Measurements from ENCODE around the gene CXCL11.
"Not testable (repeated sequence)": the region's sequence is repeated elsewhere in the genome, so short reads cannot be mapped to it uniquely, and the experiment has no call there.

DNA sequence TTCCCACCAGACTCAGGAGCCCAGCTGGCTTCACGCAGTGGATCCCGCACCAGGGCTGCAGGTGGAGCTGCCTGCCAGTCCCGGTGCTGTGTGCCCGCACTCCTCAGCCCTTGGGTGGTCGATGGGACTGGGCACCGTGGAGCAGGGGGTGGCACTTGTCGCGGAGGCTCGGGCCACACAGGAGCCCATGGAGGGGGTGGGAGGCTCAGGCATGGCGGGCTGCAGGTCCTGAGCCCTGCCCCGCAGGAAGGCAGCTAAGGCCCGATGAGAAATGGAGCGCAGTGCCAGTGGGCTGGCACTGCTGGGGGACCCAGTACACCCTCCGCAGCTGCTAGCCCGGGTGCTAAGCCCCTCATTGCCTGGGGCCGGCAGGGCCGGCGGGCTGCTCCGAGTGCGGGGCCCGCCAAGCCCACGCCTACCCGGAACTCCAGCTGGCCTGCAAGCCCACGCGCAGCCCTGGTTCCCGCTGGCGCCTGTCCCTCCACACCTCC, 14.7 kb upstream of the CXCL11 start:
- TF ChIP-seq RBAK (CRISPR knock-in tag; IDR thresholded peaks at IDR 0.05); HDAC6 (IDR thresholded peaks at IDR 0.05; ENCODE audit: low read depth, low read length); E2F1 (CRISPR knock-in tag; IDR thresholded peaks at IDR 0.05); ZKSCAN1 (IDR thresholded peaks at IDR 0.05; ENCODE audit: low read length); FOXA1 (IDR thresholded peaks at IDR 0.05); FOXA1 (CRISPR knock-in tag; IDR thresholded peaks at IDR 0.05); ZSCAN29 (CRISPR knock-in tag; conservative IDR thresholded peaks at IDR 0.05); NBN (conservative IDR thresholded peaks at IDR 0.05); CTCF (CRISPR knock-in tag; IDR thresholded peaks at IDR 0.05); MTA3 (CRISPR knock-in tag; IDR thresholded peaks at IDR 0.05); MYNN (CRISPR knock-in tag; IDR thresholded peaks at IDR 0.05; ENCODE audit: low read depth); ZNF530 (CRISPR knock-in tag; IDR thresholded peaks at IDR 0.05; ENCODE audit: low read depth); ZFP36L2 (CRISPR knock-in tag; IDR thresholded peaks at IDR 0.05); ZBTB7B (CRISPR knock-in tag; IDR thresholded peaks at IDR 0.05): not testable (repeated sequence)
- TF ChIP-seq, protein P1, sequence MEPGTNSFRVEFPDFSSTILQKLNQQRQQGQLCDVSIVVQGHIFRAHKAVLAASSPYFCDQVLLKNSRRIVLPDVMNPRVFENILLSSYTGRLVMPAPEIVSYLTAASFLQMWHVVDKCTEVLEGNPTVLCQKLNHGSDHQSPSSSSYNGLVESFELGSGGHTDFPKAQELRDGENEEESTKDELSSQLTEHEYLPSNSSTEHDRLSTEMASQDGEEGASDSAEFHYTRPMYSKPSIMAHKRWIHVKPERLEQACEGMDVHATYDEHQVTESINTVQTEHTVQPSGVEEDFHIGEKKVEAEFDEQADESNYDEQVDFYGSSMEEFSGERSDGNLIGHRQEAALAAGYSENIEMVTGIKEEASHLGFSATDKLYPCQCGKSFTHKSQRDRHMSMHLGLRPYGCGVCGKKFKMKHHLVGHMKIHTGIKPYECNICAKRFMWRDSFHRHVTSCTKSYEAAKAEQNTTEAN (CRISPR knock-in tag; conservative IDR thresholded peaks at IDR 0.05) = not testable (repeated sequence)
